Heart right ventricle (tissue), 16 donors: Measurements from ENCODE around the gene SELPLG. TPM values are rescaled to one million over a fixed set of nuclear protein-coding genes. Genes with fewer than 3 reads are reported as not detected.

Source experiments
- ATAC-seq, 8 donors: fragments of 200-7000 bp; cut with Tn5 transposase; one replicate each; pipeline ENCODE4 v1.9.1; 2020; ENCODE audit warnings: mild to moderate bottlenecking in 8 of 8, moderate library complexity in 8 of 8, moderate number of reproducible peaks in 1 of 8
- DNase-seq, 2 donors: peaks; one replicate each; pipeline ENCODE4 v3.0.0-alpha.2; 2020
- H3K27ac ChIP-seq, 10 donors: fragments of 200-600 bp; sonication (generic) in 2 of 10; one replicate each; pipeline versions ENCODE4 v1.5.0 to v1.8.0; 2020 to 2022; ENCODE audit warnings: mild to moderate bottlenecking in 3 of 10
- H3K27me3 ChIP-seq, 7 donors: fragments of 200-600 bp; one replicate each; pipeline ENCODE4 v1.8.0; 2021 to 2022; ENCODE audit warnings: mild to moderate bottlenecking in 2 of 7
- H3K36me3 ChIP-seq, 9 donors: fragments of 200-600 bp; sonication (generic) in 1 of 9; one replicate each; pipeline versions ENCODE4 v1.5.0 to v1.8.0; 2020 to 2022; ENCODE audit warnings: mild to moderate bottlenecking in 2 of 9
- H3K4me1 ChIP-seq, 9 donors: fragments of 200-600 bp; sonication (generic) in 1 of 9; one replicate each; pipeline versions ENCODE4 v1.5.0 to v1.8.0; 2020 to 2022; ENCODE audit warnings: mild to moderate bottlenecking in 4 of 9
- H3K4me3 ChIP-seq, 10 donors: fragments of 200-600 bp; sonication (generic) in 2 of 10; one replicate each; pipeline versions ENCODE4 v1.5.0 to v1.8.0; 2020 to 2022; ENCODE audit warnings: mild to moderate bottlenecking in 7 of 10, moderate library complexity in 2 of 10
- H3K9me3 ChIP-seq, 11 donors: fragments of 200-600 bp in 10 of 11; sonication (generic) in 2 of 11; one replicate each; pipeline versions ENCODE4 v1.5.0 to v1.8.0; 2013 to 2022; ENCODE audit warnings: mild to moderate bottlenecking in 2 of 11, control low read depth in 1 of 11, moderate library complexity in 1 of 11
- WGBS, 2 donors: extraction: QIAGEN DNeasy Blood & Tissue Kit; methylation state at CpG; one replicate each; pipeline ENCODE4 v1.1.7; 2013; ENCODE audit warnings: inconsistent platforms in 1 of 2; 5-methylcytosine and 5-hydroxymethylcytosine counted together
- intact Hi-C, 10 donors: fragments of 100-400 bp; cut with DNase I; formaldehyde crosslinking; loops; one replicate each; pipeline versions ENCODE4 v1.11.1 to v1.14.2; 2022
- polyA plus RNA-seq, 2 donors: library from polyadenylated mRNA; stranded (reverse); fragments of 200-250 nt; gene quantifications; one replicate each; pipeline ENCODE4 v1.2.3, GENCODE V29; 2013
- total RNA-seq, 10 donors: library from RNA; stranded (reverse); fragmentation: NEBNext Ultra II Directional in 3 of 10; extraction: Animal tissue kit (Norgen Biotek cat#: 25700) in 3 of 10; gene quantifications; one replicate each; pipeline versions ENCODE4 v1.2.1 to v1.2.4, GENCODE V29; 2021 to 2023
- TF ChIP-seq, protein P1 (sequence below), 9 donors: fragments of 200-600 bp; sonication (generic) in 2 of 9; IDR thresholded peaks; one replicate each; pipeline versions ENCODE4 v1.5.0 to v1.8.0; 2021 to 2022; ENCODE audit warnings: antibody characterized with exemption in 9 of 9, mild to moderate bottlenecking in 5 of 9, moderate library complexity in 1 of 9
- donor health status: Arrhythmogenic right ventricular cardiomyopathy.
- donor health status: ischemic (EF 13 %, LVEDD 7.1; RV severe dilation, severe dysfunction).
- donor health status: healthy with polysubstance abuse.
- donor health status: DM: no; HTN: yes; CAD: no.
- donor health status: DM: no; HTN: no; CAD: no.
- donor health status: ischemic (EF 25% LVEDD 6.9; RV normal size, moderate dysfunction).
- donor health status: ischemic (EF 25% LVEDD 5.7; RV mildly dilated, moderate dysfunction).
- donor health status: healthy.
- donor health status: DM: yes; HTN: yes; CAD: no.
- donor health status: Ischemic cardiomyopathy.
- donor health status: ischemic (EF 35%, LVEDD 5.7; RV mildly dilated, moderate dysfunction).
- donor health status: nonischemic (EF 11% LVEDD 7.7; RV severe dilation, severe dysfunction).
- donor health status: DM: yes; HTN: yes; CAD: no.
- donor health status: PGD.
- donor health status: ischemic (EF 29% LVEDD 5.4; RV normal size, mild dysfunction).
- donor health status: nonischemic (EF 23%, LVEDD 6.1; RV moderate dilation, normal function).

The SELPLG gene
- total and polyA plus RNA-seq, 12 donors, result 0.88 to 17.6 (median 2.4) TPM

DNA sequence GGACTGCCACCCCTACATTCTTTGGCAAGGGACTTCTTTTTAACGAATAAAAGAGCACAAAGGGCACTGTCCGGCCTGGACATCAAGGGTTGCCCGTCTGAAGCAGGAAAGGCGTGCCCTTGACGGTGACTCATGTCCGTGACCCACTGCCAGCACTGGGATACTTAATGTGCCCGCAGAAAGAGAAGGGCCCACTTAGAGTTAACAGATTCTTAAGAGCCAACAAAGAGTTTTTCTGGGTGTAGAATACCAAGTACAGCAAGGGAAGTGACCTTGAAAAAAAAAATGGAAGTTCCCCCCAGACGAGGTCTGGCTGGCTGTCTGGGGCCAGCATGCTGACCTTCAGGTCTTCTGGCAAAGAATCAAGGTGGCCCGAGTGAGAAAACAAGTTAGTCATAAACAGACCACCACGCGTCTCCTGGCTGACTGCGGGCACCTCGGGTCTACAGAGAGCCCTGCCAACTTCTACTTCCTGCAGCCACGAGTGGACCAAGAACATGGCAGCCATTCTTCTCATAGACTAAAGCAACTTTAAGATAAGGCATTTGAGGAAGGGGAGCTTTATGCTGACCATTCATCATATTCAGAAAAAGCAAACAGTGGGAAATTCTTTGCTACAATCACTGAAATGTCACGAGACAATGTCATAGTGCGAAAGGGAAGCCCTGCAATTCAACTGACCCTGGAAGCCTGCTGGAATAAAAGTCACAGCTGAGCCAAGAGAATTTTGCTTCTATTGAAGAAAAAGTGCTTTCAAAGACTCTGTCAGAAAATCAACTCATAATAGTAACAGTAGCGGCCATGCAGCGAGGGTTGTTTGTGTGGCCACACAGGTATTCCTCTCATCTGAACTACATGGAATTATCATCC, 10.5 kb upstream of the SELPLG start:
- H3K4me3 ChIP-seq, result no peak overlapping the region
- DNase-seq, result no peak
- H3K36me3 ChIP-seq, result peaks cover 0 to 52% (median 11%) of the 10 kb centered on the region in 9 donors
- peak in 7 of 8 donors; percentile 21 to 79 (median 47) for ATAC-seq
- intact Hi-C loops, result no loop called here
- peak overlapping the region in 9 of 10 donors; percentile 47 to 82 (median 63) for H3K27ac ChIP-seq
- 44 to 51% methylated on average over 18 of the region's 18 CpGs for WGBS, 2 donors
- H3K27me3 ChIP-seq, result no peaks in the 10 kb centered on the region
- H3K4me1 ChIP-seq, result peaks cover 5 to 87% (median 49%) of the 10 kb centered on the region in 9 donors
- no peaks in the 10 kb centered on the region for H3K9me3 ChIP-seq
- TF ChIP-seq, protein P1, sequence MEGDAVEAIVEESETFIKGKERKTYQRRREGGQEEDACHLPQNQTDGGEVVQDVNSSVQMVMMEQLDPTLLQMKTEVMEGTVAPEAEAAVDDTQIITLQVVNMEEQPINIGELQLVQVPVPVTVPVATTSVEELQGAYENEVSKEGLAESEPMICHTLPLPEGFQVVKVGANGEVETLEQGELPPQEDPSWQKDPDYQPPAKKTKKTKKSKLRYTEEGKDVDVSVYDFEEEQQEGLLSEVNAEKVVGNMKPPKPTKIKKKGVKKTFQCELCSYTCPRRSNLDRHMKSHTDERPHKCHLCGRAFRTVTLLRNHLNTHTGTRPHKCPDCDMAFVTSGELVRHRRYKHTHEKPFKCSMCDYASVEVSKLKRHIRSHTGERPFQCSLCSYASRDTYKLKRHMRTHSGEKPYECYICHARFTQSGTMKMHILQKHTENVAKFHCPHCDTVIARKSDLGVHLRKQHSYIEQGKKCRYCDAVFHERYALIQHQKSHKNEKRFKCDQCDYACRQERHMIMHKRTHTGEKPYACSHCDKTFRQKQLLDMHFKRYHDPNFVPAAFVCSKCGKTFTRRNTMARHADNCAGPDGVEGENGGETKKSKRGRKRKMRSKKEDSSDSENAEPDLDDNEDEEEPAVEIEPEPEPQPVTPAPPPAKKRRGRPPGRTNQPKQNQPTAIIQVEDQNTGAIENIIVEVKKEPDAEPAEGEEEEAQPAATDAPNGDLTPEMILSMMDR (IDR thresholded peaks at IDR 0.05), result no peak

DNA sequence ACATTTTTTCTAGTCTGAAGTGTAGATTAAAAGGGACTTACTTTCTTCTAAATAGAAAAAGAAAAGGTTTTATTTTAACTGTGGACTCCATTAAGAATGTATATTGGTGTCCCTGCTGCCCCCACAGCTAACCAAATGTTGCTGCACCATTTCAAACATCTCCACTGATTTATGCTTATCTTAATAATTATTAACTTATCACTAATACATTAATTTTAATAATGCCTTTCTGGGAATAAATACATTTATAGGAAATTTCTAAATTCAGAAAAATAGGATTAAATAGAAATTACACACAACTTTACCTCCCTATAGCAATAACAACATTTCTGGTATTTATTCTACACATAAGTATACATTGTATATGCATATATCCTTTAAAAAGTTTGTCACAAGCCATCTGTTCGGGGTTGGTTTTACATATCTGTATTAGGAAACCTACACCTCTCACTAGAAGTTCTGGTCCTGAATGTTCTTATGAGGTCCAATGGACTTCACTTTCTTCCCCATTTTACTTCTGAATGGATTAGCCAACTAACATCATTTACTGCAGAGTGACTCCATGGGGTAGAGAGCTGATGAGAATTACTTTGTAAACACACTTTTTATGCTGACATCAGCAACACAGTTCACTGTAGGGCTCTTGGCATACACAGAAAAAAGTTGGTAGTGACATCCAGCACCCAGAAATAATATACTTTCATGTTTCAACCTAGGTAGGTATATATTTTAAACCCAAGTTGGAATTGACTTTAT, 9.4 kb upstream of the SELPLG start:
- whole genome bisulfite sequencing, 2 donors, result 95 to 100% methylated on average over 1 of the region's 1 CpG
- Histone ChIP-seq H3K4me3 (no peak overlapping the region), H3K27ac (peak overlapping the region in 9 of 10 donors; percentile 47 to 82 (median 63)), H3K27me3 (no peaks in the 10 kb centered on the region), H3K4me1 (peaks cover 12 to 87% (median 59%) of the 10 kb centered on the region in 9 donors), H3K9me3 (no peaks in the 10 kb centered on the region), H3K36me3 (peaks cover 0 to 41% (median 5%) of the 10 kb centered on the region in 9 donors)
- intact Hi-C loops, result no loop called here
- no peak for DNase-seq
- TF ChIP-seq, protein P1 (IDR thresholded peaks at IDR 0.05), result no peak
- no peak for ATAC-seq

DNA sequence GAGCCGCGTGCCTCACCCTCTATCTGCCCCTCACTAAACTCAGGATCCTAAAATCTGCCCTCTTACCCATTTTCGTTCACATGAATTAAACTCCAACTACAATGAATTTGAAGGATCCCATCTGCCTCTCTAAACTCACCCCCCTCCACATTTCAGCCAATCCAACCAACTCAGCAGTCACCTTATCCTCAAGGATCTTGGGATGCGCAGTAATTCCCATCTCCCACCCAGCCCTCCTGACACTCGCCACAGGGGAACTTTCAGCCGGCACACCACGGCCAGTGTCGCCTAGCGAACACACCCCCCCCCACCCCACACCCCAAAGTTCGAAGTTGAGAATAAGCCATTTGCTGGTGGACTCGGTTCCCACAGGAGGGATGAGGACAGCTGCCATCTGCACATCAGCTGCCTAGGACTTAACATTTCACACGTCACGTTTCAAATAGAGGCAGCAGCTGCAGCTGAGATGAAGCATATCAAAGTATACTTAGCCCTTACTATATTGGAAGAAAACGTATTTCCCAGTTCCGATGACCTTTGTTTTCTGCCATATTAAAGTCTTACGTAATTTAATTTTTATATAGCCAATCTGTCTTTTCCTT, 8.7 kb upstream of the SELPLG start:
- intact Hi-C loops, result no loop called here
- H3K4me1 ChIP-seq, result peaks cover 13 to 87% (median 62%) of the 10 kb centered on the region in 9 donors

More for the DNA sequence above, 8.7 kb upstream of the SELPLG start:
- H3K4me3 ChIP-seq, result no peak overlapping the region
- H3K9me3 ChIP-seq, result no peaks in the 10 kb centered on the region
- no peak for DNase-seq
- no peaks in the 10 kb centered on the region for H3K27me3 ChIP-seq
- peak in 1 of 8 donors; percentile 1 for ATAC-seq
- H3K27ac ChIP-seq, result peak overlapping the region in 5 of 10 donors; percentile 32 to 73 (median 61)
- WGBS, 2 donors, result 73 to 74% methylated on average over 16 of the region's 16 CpGs
- TF ChIP-seq, protein P1 (IDR thresholded peaks at IDR 0.05), result no peak
- peaks cover 0 to 34% (median 0%) of the 10 kb centered on the region in 9 donors for H3K36me3 ChIP-seq
